ENCODE measurements around the gene MAMDC2. TPM values are rescaled to one million over a fixed set of nuclear protein-coding genes. Genes with fewer than 3 reads are reported as not detected.

Gene MAMDC2
- total and polyA plus RNA-seq, 2 donors: 0.47 to 1.2 TPM

DNA sequence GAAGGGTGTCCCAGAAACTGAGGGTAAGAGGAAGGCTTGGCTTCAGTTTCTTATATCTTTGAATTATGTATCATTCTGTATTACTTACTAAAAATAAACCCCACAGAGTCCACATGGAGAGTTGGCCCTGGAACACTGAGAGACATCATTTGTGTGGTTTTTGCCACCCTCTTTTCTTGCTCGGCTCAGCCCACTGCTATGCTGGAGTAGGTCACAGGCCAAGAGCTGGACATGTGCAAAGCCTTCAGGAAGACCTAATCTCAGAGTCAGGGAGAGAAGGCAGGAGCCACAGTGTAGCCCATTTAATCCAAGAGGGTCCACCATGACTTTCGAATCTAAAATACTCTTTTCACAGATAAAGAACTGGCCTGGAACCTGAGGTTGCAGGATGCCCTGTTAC lies 47.5 kb downstream of the MAMDC2 start:
- Histone ChIP-seq H3K4me1 (ENCODE audit: control insufficient read depth in 2 of 2, insufficient read depth in 2 of 2, low read length in 2 of 2) (no peaks in the 10 kb centered on the region), H3K9me3 (ENCODE audit: control insufficient read depth in 2 of 2, insufficient read depth in 1 of 2, low read length in 1 of 2) (no peaks in the 10 kb centered on the region), H3K27ac (ENCODE audit: low read depth in 1 of 2, low read length in 1 of 2) (no peak overlapping the region), H3K36me3 (ENCODE audit: control insufficient read depth in 2 of 2, insufficient read depth in 2 of 2, low read length in 1 of 2) (no peaks in the 10 kb centered on the region), H3K4me3 (ENCODE audit: low read length in 2 of 2) (no peak overlapping the region), H3K27me3 (ENCODE audit: control insufficient read depth in 2 of 2, insufficient read depth in 1 of 2, low read length in 1 of 2) (no peaks in the 10 kb centered on the region)
- DNase-seq (ENCODE audit: low read depth in 6 of 9, low spot score in 9 of 9): no peak
- 94% methylated on average over 2 of the region's 2 CpGs for WGBS

DNA sequence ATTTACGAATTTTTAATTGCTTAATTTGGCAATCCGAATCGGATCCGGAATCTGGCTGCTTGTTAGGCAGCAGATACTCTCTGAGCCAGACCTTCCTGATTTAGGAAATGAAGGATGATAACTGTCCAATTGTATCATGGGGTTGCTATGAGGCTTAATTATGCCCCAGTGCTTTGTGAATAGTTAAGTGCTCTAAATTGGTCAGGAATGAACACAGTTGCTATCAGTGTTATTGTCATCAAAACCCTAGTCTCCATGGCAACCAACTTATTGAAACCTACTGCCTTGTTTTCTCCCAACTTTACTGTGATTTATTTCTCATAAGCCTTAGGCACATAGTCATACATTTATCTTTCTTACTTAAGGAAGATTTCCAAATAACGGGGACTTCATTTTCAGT lies 47.9 kb downstream of the MAMDC2 start:
- Histone ChIP-seq H3K36me3 (ENCODE audit: control insufficient read depth in 2 of 2, insufficient read depth in 2 of 2, low read length in 1 of 2) (no peaks in the 10 kb centered on the region), H3K4me3 (ENCODE audit: low read length in 2 of 2) (no peak overlapping the region), H3K4me1 (ENCODE audit: control insufficient read depth in 2 of 2, insufficient read depth in 2 of 2, low read length in 2 of 2) (no peaks in the 10 kb centered on the region), H3K27ac (ENCODE audit: low read depth in 1 of 2, low read length in 1 of 2) (no peak overlapping the region), H3K27me3 (ENCODE audit: control insufficient read depth in 2 of 2, insufficient read depth in 1 of 2, low read length in 1 of 2) (no peaks in the 10 kb centered on the region), H3K9me3 (ENCODE audit: control insufficient read depth in 2 of 2, insufficient read depth in 1 of 2, low read length in 1 of 2) (no peaks in the 10 kb centered on the region)
- 94% methylated on average over 5 of the region's 5 CpGs for WGBS
- no peak for DNase-seq (ENCODE audit: low read depth in 6 of 9, low spot score in 9 of 9)

DNA sequence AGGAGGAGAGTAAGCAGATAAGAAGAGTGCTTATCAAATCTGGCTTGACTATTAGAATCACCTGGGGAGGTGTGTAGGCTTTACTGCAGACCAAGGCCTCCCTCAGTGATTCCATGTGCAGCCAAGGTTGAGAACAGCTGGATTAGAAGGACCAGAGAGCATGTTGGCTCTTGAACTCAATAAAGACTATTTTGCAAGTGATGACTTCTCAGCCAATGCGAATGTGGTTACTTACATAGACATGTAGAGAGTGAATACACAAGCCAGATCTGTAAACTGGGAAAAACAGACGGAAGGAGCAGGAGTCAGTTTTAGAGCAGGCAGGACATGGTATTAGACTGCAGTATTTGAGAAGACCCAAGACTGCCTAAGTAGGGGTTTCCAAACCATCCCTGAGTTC lies 48.5 kb downstream of the MAMDC2 start:
- H3K9me3 ChIP-seq (ENCODE audit: control insufficient read depth in 2 of 2, insufficient read depth in 1 of 2, low read length in 1 of 2): no peaks in the 10 kb centered on the region
- H3K4me1 ChIP-seq (ENCODE audit: control insufficient read depth in 2 of 2, insufficient read depth in 2 of 2, low read length in 2 of 2): no peaks in the 10 kb centered on the region
- H3K4me3 ChIP-seq (ENCODE audit: low read length in 2 of 2): no peak overlapping the region
- H3K27me3 ChIP-seq (ENCODE audit: control insufficient read depth in 2 of 2, insufficient read depth in 1 of 2, low read length in 1 of 2): no peaks in the 10 kb centered on the region
- H3K36me3 ChIP-seq (ENCODE audit: control insufficient read depth in 2 of 2, insufficient read depth in 2 of 2, low read length in 1 of 2): no peaks in the 10 kb centered on the region
- DNase-seq (ENCODE audit: low read depth in 6 of 9, low spot score in 9 of 9): no peak
- 69% methylated on average over 2 of the region's 2 CpGs for WGBS
- no peak overlapping the region for H3K27ac ChIP-seq (ENCODE audit: low read depth in 1 of 2, low read length in 1 of 2)

DNA sequence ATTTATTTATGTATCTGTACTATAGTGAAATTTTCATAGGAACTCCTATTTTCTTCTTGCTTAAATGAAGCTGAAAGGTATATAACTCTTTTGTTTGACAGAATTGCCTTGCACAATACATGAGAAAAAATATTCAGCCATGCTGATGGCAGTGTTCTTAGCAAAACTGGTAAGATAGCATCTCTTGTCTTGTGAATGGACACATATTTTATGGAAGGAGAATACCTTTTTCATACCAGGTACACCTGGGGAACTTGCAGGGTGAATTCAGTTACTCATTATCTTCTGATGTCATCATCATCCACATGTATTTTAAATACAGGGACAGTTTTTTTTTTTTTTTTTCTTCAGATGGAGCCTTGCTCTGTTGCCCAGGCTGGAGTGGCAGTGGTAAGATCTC lies 49.4 kb downstream of the MAMDC2 start:
- Histone ChIP-seq H3K4me3 (ENCODE audit: low read length in 2 of 2) (no peak overlapping the region), H3K36me3 (ENCODE audit: control insufficient read depth in 2 of 2, insufficient read depth in 2 of 2, low read length in 1 of 2) (no peaks in the 10 kb centered on the region), H3K27ac (ENCODE audit: low read depth in 1 of 2, low read length in 1 of 2) (no peak overlapping the region), H3K27me3 (ENCODE audit: control insufficient read depth in 2 of 2, insufficient read depth in 1 of 2, low read length in 1 of 2) (no peaks in the 10 kb centered on the region), H3K4me1 (ENCODE audit: control insufficient read depth in 2 of 2, insufficient read depth in 2 of 2, low read length in 2 of 2) (no peaks in the 10 kb centered on the region), H3K9me3 (ENCODE audit: control insufficient read depth in 2 of 2, insufficient read depth in 1 of 2, low read length in 1 of 2) (no peaks in the 10 kb centered on the region)
- DNase-seq (ENCODE audit: low read depth in 6 of 9, low spot score in 9 of 9): no peak

DNA sequence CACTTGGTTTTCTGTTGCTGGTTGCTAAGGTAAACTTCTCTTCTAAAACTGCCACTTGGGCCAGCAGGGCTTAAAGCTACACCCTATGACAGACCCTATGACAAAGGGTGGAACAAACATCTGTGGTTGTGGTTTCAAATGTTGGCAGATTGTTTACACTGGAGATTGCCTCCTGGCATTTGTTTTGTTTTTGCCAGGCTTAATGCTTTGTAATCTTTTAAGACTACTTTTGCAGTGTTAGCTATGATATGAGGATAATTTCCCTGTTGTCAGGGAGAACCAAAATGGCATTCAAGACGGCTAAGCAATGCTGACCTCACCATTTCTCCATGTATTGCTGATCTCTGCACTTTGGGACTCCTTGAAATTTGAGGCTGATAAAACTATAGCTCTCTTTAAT lies 50.3 kb downstream of the MAMDC2 start:
- 81% methylated on average over 1 of the region's 1 CpG for WGBS
- Histone ChIP-seq H3K36me3 (ENCODE audit: control insufficient read depth in 2 of 2, insufficient read depth in 2 of 2, low read length in 1 of 2) (no peaks in the 10 kb centered on the region), H3K27me3 (ENCODE audit: control insufficient read depth in 2 of 2, insufficient read depth in 1 of 2, low read length in 1 of 2) (no peaks in the 10 kb centered on the region), H3K9me3 (ENCODE audit: control insufficient read depth in 2 of 2, insufficient read depth in 1 of 2, low read length in 1 of 2) (no peaks in the 10 kb centered on the region), H3K4me1 (ENCODE audit: control insufficient read depth in 2 of 2, insufficient read depth in 2 of 2, low read length in 2 of 2) (no peaks in the 10 kb centered on the region), H3K4me3 (ENCODE audit: low read length in 2 of 2) (no peak overlapping the region), H3K27ac (ENCODE audit: low read depth in 1 of 2, low read length in 1 of 2) (no peak overlapping the region)
- no peak for DNase-seq (ENCODE audit: low read depth in 6 of 9, low spot score in 9 of 9)

DNA sequence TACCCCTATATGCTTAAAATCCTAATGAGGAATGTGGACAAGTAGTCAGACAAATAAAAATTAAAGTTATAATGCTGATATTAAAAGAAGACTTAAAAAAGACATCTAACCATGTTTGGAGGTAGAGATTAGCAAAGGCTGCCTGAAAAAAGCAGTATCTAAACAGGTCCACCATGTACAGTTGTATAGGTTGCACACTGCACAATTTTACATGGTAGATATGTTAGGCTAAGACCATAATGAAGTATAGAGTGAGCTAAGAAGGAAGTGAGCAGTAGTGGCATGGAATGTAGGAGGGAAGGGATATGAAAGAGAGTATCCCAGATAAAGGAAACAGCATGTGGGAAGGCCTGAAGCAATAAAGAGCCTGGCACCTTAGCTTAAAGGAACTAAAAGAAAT lies 51.1 kb downstream of the MAMDC2 start:
- Histone ChIP-seq H3K36me3 (ENCODE audit: control insufficient read depth in 2 of 2, insufficient read depth in 2 of 2, low read length in 1 of 2) (no peaks in the 10 kb centered on the region), H3K27me3 (ENCODE audit: control insufficient read depth in 2 of 2, insufficient read depth in 1 of 2, low read length in 1 of 2) (no peaks in the 10 kb centered on the region), H3K4me1 (ENCODE audit: control insufficient read depth in 2 of 2, insufficient read depth in 2 of 2, low read length in 2 of 2) (no peaks in the 10 kb centered on the region), H3K9me3 (ENCODE audit: control insufficient read depth in 2 of 2, insufficient read depth in 1 of 2, low read length in 1 of 2) (no peaks in the 10 kb centered on the region), H3K27ac (ENCODE audit: low read depth in 1 of 2, low read length in 1 of 2) (no peak overlapping the region), H3K4me3 (ENCODE audit: low read length in 2 of 2) (no peak overlapping the region)
- no peak for DNase-seq (ENCODE audit: low read depth in 6 of 9, low spot score in 9 of 9)

DNA sequence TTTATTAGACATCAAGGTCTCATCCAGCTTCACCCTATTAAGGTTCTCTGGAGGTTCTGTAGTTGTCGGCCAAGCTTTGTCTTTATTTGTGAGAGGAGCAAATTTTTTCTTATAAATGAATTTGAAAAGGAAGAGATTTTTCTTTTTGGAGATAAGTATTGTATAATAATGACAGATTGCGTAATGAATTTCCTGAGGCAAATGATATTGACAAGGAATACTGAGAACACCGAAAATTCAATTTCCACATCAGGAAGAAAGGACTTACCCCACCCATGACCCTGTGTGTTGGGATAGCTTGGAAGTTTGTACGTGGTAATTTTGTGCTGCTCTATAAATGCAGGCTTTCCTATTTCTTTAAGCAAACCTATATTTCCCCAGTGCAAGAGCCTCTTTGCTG lies 53.5 kb downstream of the MAMDC2 start:
- Histone ChIP-seq H3K27me3 (ENCODE audit: control insufficient read depth in 2 of 2, insufficient read depth in 1 of 2, low read length in 1 of 2) (no peaks in the 10 kb centered on the region), H3K36me3 (ENCODE audit: control insufficient read depth in 2 of 2, insufficient read depth in 2 of 2, low read length in 1 of 2) (no peaks in the 10 kb centered on the region), H3K9me3 (ENCODE audit: control insufficient read depth in 2 of 2, insufficient read depth in 1 of 2, low read length in 1 of 2) (no peaks in the 10 kb centered on the region), H3K4me3 (ENCODE audit: low read length in 2 of 2) (no peak overlapping the region), H3K27ac (ENCODE audit: low read depth in 1 of 2, low read length in 1 of 2) (no peak overlapping the region), H3K4me1 (ENCODE audit: control insufficient read depth in 2 of 2, insufficient read depth in 2 of 2, low read length in 2 of 2) (no peaks in the 10 kb centered on the region)
- no peak for DNase-seq (ENCODE audit: low read depth in 6 of 9, low spot score in 9 of 9)
- WGBS: 93% methylated on average over 4 of the region's 4 CpGs

DNA sequence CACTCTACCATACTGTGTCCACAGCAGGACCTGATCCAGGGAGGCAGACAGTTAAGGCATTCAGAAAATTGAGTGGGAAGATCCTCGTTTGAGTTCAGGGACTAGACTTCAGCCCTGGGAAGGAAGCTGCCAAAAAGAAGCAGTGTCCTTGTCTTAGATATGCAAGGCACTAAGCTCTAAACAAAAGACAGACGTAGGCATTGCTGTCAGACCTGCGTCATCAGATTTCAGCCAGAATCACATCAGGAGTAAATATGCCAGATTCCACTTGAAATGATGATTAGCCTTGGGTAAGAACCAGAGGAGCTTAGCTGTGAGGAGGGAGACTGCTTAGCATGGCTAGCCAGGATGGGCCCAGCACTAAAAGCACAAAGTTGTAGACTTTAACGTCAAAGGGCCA lies 56.7 kb downstream of the MAMDC2 start:
- Histone ChIP-seq H3K27me3 (ENCODE audit: control insufficient read depth in 2 of 2, insufficient read depth in 1 of 2, low read length in 1 of 2) (no peaks in the 10 kb centered on the region), H3K36me3 (ENCODE audit: control insufficient read depth in 2 of 2, insufficient read depth in 2 of 2, low read length in 1 of 2) (no peaks in the 10 kb centered on the region), H3K9me3 (ENCODE audit: control insufficient read depth in 2 of 2, insufficient read depth in 1 of 2, low read length in 1 of 2) (no peaks in the 10 kb centered on the region), H3K4me1 (ENCODE audit: control insufficient read depth in 2 of 2, insufficient read depth in 2 of 2, low read length in 2 of 2) (no peaks in the 10 kb centered on the region), H3K27ac (ENCODE audit: low read depth in 1 of 2, low read length in 1 of 2) (no peak overlapping the region), H3K4me3 (ENCODE audit: low read length in 2 of 2) (no peak overlapping the region)
- 91% methylated on average over 4 of the region's 4 CpGs for WGBS
- no peak for DNase-seq (ENCODE audit: low read depth in 6 of 9, low spot score in 9 of 9)

DNA sequence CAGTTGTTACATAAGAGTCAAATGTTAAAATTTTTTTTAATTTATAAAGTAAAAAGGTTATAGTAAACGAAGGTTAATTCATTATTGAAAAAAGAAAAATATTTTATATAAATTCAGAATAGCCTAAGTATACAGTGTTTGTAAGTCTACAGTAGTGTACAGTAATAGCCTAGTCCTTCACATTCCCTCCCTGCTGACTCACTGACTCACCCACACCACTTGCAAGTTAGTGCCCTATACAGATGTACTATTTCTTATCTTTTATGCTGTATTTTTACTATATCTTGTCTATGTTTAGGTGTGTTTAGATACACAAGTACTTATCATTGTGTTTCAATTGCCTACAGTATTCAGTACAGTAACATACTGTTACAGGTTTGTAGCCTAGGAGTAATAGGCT lies 57.6 kb downstream of the MAMDC2 start:
- Histone ChIP-seq H3K4me1 (ENCODE audit: control insufficient read depth in 2 of 2, insufficient read depth in 2 of 2, low read length in 2 of 2) (no peaks in the 10 kb centered on the region), H3K4me3 (ENCODE audit: low read length in 2 of 2) (no peak overlapping the region), H3K36me3 (ENCODE audit: control insufficient read depth in 2 of 2, insufficient read depth in 2 of 2, low read length in 1 of 2) (no peaks in the 10 kb centered on the region), H3K9me3 (ENCODE audit: control insufficient read depth in 2 of 2, insufficient read depth in 1 of 2, low read length in 1 of 2) (no peaks in the 10 kb centered on the region), H3K27me3 (ENCODE audit: control insufficient read depth in 2 of 2, insufficient read depth in 1 of 2, low read length in 1 of 2) (no peaks in the 10 kb centered on the region), H3K27ac (ENCODE audit: low read depth in 1 of 2, low read length in 1 of 2) (no peak overlapping the region)
- 92% methylated on average over 1 of the region's 1 CpG for WGBS
- DNase-seq (ENCODE audit: low read depth in 6 of 9, low spot score in 9 of 9): no peak

DNA sequence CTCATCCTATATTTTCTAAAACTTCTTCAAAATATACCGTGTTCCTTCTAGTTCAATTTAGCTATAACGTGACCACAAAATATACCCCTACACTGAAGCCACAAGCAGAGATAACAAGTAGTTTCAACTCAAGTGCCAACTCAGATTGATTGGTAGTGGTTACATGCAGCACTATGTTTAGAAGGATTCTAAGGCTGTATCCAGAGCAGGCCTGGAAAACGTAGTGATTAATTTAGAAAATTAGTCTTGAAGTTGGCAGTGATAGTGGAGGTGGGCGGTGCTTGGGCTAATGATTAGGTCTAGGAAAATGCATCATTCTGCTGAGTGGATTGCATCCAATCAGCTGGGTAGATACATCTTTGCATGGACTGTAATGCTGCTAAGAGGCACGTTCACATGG lies 61.5 kb downstream of the MAMDC2 start:
- no peak for DNase-seq (ENCODE audit: low read depth in 6 of 9, low spot score in 9 of 9)
- no peaks in the 10 kb centered on the region for H3K9me3 ChIP-seq (ENCODE audit: control insufficient read depth in 2 of 2, insufficient read depth in 1 of 2, low read length in 1 of 2)

More for the DNA sequence above, 61.5 kb downstream of the MAMDC2 start:
- Histone ChIP-seq H3K27me3 (ENCODE audit: control insufficient read depth in 2 of 2, insufficient read depth in 1 of 2, low read length in 1 of 2) (no peaks in the 10 kb centered on the region), H3K36me3 (ENCODE audit: control insufficient read depth in 2 of 2, insufficient read depth in 2 of 2, low read length in 1 of 2) (no peaks in the 10 kb centered on the region), H3K4me1 (ENCODE audit: control insufficient read depth in 2 of 2, insufficient read depth in 2 of 2, low read length in 2 of 2) (no peaks in the 10 kb centered on the region), H3K27ac (ENCODE audit: low read depth in 1 of 2, low read length in 1 of 2) (no peak overlapping the region), H3K4me3 (ENCODE audit: low read length in 2 of 2) (no peak overlapping the region)
- WGBS: 84% methylated on average over 5 of the region's 5 CpGs
